Fibroblast of peridontal ligament (primary cell): Measurements from ENCODE around the gene RGS4.
A peak's percentile ranks its signal among the peaks of the same experiment; 100 is the strongest.

Experiments
- DNase-seq: peaks from one replicate; pipeline ENCODE4 v3.0.0-alpha.2; 2010; ENCODE audit errors: extremely low read depth

Gene RGS4

DNA sequence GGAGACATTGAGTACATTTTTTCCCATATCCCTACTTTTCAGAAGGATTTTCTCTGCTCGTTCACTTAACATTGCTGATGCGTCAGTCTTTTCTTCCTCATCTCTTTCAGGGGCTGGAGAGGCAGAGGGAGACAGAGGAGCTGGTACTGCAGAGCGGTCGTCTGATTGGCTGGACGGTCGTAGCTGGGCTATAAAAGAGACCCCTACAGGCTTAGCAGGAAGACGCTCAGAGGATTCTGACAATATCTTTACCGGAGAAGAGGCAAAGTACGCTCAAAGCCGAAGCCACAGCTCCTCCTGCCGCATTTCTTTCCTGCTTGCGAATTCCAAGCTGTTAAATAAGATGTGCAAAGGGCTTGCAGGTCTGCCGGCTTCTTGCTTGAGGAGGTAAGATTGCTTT, at the start of gene RGS4:
RGS4 (plus strand) TSS at position 220 of the 400 bp plus-strand sequence; CDS start at position 344, 124 bp downstream.
- DNase-seq: peak; percentile 96

DNA sequence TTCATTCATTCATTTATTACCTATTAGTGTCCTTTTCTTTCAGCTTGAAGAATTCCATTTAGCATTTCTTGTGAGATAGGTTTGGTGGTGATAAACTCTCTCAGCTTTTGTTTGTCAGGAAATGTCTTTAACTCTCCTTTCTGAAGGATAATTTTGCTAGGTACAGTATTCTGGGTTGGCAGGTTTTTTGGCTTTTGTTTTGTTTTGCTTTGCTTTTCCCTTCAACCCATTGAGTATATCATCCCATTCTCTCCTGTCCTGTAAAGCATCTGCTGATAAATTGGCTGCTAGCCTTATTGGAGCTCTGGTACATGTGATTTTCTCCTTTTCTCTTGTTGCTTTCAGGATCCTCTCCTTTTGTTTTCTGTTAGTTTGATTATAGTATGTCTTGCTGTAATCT, 47.0 kb upstream of the RGS4 start:
- DNase-seq: no peak

DNA sequence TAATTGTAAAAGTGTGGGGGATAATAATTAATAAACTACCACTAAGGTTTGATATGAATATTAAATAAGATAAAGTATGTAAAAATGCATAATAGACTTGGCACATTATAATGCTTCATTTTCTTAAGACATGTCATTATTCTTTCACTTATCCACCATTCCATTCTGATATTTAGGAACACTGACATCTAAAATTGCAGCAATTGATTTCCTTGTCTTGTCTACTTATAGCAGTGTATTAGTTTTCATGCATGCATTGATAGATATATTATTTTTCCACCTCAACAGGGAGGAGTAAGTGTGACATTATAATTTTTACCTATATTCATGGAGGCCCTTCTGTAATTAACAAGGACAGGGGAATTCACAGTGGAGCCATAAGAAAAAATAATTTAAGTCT, 41.6 kb upstream of the RGS4 start:
- DNase-seq: no peak

DNA sequence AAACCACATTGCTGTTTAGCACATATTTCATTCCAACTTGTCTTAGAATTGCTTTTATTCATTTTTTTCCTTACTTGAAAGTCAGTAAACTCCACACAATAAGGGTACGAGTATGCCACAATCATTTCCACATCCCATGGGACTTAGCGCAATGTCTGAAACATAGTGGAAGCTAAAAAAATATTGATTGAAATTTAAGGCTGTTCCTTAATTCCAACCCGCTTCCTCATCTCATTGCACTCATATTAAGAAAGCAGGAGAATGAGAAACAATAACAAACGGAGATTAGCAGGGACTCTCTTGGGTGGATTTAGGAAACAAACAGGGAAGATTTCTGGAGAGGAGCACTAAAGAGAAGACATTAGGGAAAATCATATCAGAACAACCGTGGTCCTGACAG, 39.3 kb upstream of the RGS4 start:
- DNase-seq: peak; percentile 40

DNA sequence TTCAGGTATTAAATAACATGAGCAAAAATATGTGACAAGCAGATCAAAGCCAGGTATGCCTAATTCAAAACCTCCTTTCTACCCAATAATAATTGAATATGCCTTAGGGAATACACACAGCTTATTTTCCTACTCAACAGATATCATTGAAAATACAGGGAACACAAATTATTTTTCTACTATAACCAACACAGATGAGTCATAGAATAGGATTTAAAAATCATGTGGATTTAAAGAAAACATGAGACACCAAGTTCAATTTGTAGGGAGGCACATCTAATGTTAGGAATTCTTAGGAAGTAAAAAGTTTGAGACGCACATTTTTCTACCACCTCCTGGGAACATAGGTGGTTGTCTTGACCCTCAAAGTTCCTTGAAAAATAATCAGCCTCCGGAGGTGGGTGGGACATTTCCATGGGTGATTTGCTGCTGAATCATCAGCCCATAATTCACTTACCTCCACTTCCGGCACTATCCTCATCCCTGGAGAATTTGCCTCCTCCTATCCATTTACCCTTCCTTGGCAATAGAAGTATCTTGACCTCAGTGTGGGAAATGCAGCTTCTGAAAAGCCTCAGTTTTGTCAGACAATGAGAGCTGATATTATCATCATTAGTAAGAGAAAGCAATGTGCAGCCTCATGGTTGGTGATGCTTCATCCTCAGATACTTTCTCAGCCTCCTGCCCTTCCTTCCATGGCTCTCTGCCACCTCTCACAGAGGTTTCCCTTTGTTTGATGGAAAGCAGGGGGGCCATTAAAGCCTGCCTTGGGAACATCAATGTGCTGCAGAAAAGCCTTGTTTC, 33.5 kb upstream of the RGS4 start:
- peak; percentile 57 for DNase-seq

DNA sequence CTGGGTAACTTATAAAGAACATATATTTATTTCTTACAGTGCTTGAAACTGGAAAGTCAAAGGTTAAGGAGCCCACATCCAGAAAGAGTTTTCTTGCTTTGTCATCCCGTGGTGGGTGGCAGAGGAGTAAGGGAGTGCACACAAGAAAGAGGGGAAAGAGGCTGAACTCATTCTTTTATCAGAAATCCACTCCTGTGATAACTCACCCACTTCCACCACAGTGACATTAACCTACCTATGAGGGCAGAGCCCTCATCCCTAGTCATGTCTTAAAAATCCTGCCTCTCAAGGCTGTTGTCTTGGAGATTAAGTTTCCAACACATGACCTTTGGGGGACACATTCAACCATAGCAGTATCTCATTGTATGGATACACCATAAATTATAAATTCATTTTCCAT, 32.5 kb upstream of the RGS4 start:
- no peak for DNase-seq

DNA sequence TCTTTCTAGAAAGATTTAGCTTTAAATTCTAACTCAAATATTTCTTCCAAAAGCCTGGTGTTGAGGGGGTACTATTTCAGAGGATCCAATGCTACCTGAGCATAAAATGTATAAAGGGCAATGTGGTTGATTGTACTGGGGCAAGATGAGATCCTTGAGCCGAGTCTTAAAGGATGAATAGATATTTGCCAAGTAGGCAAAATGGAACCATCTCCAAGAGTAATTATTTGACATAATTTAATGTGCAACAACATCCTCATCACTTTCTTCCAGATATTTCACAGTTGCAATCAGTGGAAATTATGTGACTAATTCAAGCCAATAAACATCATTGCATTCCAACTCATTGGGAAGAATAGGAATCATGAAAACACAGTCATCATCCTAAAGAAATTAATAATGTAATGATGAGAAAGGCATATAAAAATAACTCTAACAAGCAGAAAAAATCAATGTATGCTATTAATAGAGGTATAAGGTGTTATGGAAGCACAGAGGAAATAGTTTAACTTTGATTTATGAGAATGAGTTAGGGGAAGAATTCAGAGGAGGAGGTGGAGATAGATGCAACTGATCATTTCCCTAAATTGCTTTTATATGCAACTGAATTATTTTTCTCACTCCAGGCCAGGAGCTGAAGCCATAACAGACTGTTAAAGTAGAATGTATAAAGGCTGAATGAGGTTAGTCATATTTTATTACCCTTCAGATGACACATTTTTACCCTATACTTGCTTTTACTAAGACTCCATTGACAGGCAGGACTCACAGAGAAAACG, 30.0 kb upstream of the RGS4 start:
- no peak for DNase-seq

GRCh38 chr1:163039707-163040093, 29.5 kb upstream of the RGS4 start:
- no peak for DNase-seq

DNA sequence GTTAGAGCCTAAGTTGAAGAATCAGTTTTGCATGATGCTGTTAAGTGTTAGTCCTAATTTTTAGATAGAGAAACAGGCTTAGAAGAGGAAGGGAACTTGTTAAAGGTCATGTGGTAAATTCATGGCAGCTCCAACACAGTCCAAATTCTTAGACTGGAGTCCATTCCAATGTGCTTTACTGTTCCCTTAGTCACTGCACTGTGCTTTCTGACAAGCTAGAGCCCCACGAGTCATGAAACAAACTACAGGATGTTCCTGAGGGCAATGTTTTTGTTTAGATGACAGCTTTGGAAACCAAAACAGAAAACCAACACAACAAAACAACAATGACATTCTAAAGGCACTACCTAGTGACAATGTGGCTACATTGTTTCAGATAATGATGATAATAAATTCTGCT, 23.1 kb upstream of the RGS4 start:
- DNase-seq: peak; percentile 31

DNA sequence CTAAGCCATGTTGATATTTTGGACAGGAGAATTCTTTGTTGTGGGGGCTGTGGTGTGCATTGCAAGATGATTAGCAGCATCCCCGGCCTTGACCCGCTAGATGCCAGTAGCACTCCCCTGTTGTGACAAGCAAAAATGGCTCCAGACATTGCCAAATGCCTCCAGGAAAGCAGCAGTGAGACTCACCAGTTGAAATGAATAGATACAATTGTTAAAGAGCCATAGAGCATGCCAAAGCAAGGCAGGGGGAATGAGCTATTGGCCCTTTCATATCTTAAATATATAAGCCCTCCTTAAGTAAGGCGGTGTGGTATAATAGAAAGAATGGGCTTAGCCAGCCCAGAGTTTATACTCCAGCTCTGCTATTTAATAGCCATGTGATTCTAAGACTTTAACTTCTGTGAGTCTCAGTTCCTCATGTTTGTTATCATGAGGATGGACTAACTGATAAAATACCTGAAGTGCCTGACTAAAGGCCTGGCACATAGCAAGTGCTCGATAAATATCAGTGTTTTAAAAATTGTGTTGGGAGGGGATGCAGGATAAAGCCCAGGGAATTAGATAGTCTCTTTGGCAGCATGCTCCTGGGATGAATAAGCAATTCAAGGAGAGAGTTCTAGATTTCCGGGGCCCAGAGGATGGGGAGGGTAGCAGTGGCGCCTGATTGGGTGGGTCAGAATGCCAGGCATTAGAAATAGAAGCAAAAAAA, 21.1 kb upstream of the RGS4 start:
- DNase-seq: no peak

DNA sequence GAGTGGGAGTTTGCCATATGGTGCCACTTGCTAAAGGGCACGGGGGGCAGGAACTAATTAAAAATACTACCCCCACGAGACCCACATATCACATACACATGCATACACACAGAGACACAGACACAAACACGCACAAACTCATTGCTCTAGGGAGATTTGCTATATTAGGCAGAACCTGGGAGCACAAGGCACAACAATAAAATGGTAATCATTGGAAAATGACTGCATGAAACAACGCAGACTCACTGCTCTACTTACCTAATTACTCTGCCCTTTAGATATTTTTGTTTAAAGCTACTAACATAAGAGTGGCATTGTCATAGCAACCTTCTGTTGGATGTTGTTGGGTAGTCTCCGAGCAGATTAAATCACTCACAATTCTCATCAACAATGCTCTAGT, 20.3 kb upstream of the RGS4 start:
- no peak for DNase-seq

- no peak for DNase-seq
These were observed 19.9 kb upstream of the RGS4 start for GRCh38 chr1:163049296-163049695.

GRCh38 chr1:163050496-163050895, 18.7 kb upstream of the RGS4 start:
- no peak for DNase-seq

DNA sequence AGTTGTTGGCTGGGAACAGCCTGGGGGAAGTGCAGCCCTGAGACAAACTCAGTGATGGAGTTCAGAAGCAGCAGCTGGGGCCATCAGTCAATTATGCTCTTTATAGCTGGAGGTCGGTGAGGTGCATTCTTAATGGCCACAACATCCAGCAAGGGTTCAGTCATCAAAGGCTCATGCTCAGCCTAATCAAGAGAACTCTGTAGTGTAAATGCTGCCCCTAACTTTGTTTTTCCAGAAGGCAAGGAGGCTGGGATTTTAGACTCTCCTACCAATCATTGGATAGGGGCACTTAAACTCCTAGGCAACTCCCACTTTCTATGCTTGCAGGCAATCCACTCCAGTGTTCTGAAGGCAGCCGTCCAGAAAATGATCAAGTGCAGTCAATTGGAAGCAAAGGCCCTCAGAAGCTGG, 15.0 kb upstream of the RGS4 start:
- no peak for DNase-seq

GRCh38 chr1:163055005-163055404, 14.2 kb upstream of the RGS4 start:
- DNase-seq: no peak

- no peak for DNase-seq
These were observed 13.6 kb upstream of the RGS4 start for GRCh38 chr1:163055531-163055930.

GRCh38 chr1:163056831-163057230, 12.3 kb upstream of the RGS4 start:
- DNase-seq: peak; percentile 78

- no peak for DNase-seq
These were observed 8.7 kb upstream of the RGS4 start for GRCh38 chr1:163060343-163061007.

DNA sequence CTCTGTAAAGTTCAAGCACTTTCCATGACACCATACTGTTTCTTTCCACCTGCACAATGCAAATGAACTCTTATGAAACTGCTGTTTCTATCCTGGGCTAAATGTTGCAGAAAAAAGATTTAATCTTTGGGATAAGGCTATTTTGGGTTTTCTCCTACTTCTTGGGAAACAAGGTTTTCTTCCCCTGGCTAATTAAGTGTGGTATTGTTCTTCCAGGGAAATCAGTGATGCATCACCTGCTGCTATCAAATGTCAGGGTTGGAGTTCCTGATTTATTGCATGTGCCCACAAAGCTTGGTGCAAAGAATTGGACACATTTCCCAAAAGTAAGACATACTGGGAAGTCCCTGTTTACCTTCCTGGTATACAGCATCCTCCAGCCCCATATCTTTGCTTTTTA, 6.0 kb upstream of the RGS4 start:
- DNase-seq: no peak

DNA sequence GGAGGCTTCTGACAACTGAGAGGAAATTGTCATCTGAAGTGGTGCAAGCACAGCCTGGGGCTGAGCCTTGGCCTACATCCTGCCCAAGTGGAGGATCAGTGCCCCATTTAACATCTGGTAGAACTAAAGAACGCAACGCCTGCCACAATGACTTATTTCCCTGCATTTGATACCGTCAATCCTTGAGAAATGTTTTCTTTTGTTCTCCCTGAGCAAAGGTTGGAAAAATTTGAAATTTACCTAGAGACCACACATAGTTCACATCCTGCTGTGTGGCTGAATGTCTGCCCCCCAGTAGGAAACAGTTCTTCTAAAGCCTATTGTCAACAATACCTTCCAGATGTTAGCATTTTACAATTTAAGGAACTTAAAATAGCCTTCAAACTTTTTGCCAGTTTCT, 5.6 kb upstream of the RGS4 start:
- DNase-seq: no peak

DNA sequence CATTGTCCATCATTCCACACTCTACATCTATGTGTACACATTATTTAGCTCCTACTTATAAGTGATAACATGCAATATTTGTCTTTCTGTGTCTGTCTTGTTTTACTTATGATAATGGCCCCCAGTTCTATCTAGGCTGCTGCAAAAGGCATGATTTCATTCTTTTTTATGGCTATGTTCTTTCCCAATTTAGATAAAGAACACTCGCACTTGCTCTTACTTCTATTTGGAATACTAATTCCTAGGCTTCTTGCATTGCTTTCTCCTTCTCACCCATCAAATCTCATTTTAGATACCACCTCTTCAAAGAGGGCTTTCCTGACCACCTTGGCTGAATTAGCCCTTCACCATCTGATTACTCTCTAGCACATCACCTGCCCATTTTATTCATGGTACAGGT, 3.0 kb upstream of the RGS4 start:
- no peak for DNase-seq

GRCh38 chr1:163066686-163067085, 2.5 kb upstream of the RGS4 start:
- DNase-seq: no peak
